Activated naive CD4-positive, alpha-beta T cell treated with Interleukin-2 at 50 U/mL for 16 hours (primary cell): Measurements from ENCODE around the gene RBM17.
"Not testable (repeated sequence)": the region's sequence is repeated elsewhere in the genome, so short reads cannot be mapped to it uniquely, and the experiment has no call there.

Experiments used
- DNase-seq: peaks from one replicate; pipeline ENCODE4 v3.0.0-alpha.2; 2020

Gene RBM17

GRCh38 chr10:6114299-6114698 is 25.5 kb downstream of the RBM17 start:
- no peak for DNase-seq

GRCh38 chr10:6114805-6115341 is 26.0 kb downstream of the RBM17 start:
- no peak for DNase-seq

- DNase-seq: no peak
Measured at GRCh38 chr10:6115411-6115810, 26.6 kb downstream of the RBM17 start.

GRCh38 chr10:6115824-6116350 is 27.1 kb downstream of the RBM17 start:
- DNase-seq: no peak

- DNase-seq: no peak
Measured at GRCh38 chr10:6116806-6117205, 28.0 kb downstream of the RBM17 start.

- no peak for DNase-seq
Measured at GRCh38 chr10:6117711-6118110, 28.9 kb downstream of the RBM17 start.

- DNase-seq: no peak
Measured at GRCh38 chr10:6119423-6119822, 30.6 kb downstream of the RBM17 start.

GRCh38 chr10:6119962-6120361 is 31.1 kb downstream of the RBM17 start:
- DNase-seq: no peak

GRCh38 chr10:6120691-6121090 is 31.9 kb downstream of the RBM17 start:
- no peak for DNase-seq

GRCh38 chr10:6121146-6121545 is 32.3 kb downstream of the RBM17 start:
- no peak for DNase-seq

GRCh38 chr10:6123532-6123931 is 34.7 kb downstream of the RBM17 start:
- DNase-seq: no peak

GRCh38 chr10:6124666-6125065 is 35.8 kb downstream of the RBM17 start:
- no peak for DNase-seq

GRCh38 chr10:6127461-6127860 is 38.6 kb downstream of the RBM17 start:
- DNase-seq: not testable (repeated sequence)

- DNase-seq: no peak
Measured at GRCh38 chr10:6128087-6128486, 39.3 kb downstream of the RBM17 start.

GRCh38 chr10:6128591-6129251 is 39.9 kb downstream of the RBM17 start:
- DNase-seq: no peak

GRCh38 chr10:6130848-6131470 is 42.1 kb downstream of the RBM17 start:
- no peak for DNase-seq

- no peak for DNase-seq
Measured at GRCh38 chr10:6133331-6134098, 44.7 kb downstream of the RBM17 start.

GRCh38 chr10:6134099-6134823 is 45.4 kb downstream of the RBM17 start:
- no peak for DNase-seq

GRCh38 chr10:6135039-6135438 is 46.2 kb downstream of the RBM17 start:
- peak; percentile 22 for DNase-seq

- no peak for DNase-seq
Measured at GRCh38 chr10:6135589-6136168, 46.8 kb downstream of the RBM17 start.

GRCh38 chr10:6136215-6137201 is 47.7 kb downstream of the RBM17 start:
- peak; percentile 71 for DNase-seq
